Measurements from ENCODE around the gene TSPAN4. TPM values are rescaled to one million over a fixed set of nuclear protein-coding genes. Genes with fewer than 3 reads are reported as not detected.

Gene TSPAN4
- total and polyA plus RNA-seq, 9 of the 15 experiments (the other 6 are each of a cell fraction or from before 2014, with no cell fraction given): 0.07 to 31.0 (median 15.7) TPM

- TF ChIP-seq NR2C1 (IDR thresholded peaks at IDR 0.05) (peak; percentile 85), NR2C1 (tag; IDR thresholded peaks at IDR 0.05) (peak; percentile 80), HNRNPL (IDR thresholded peaks at IDR 0.05; ENCODE audit: low read depth, low read length) (peak; percentile 90), NKRF (IDR thresholded peaks at IDR 0.05; ENCODE audit: borderline replicate concordance) (peak; percentile 96), TCF15 (CRISPR knock-in tag; IDR thresholded peaks at IDR 0.05) (no peak), ZNF655 (CRISPR knock-in tag; IDR thresholded peaks at IDR 0.05) (no peak), NR2C2 (CRISPR knock-in tag; IDR thresholded peaks at IDR 0.05) (peak; percentile 88; the same call in 1 of the 2 replicates), NR2C2 (tag; IDR thresholded peaks at IDR 0.05) (peak; percentile 97), MECOM (CRISPR knock-in tag; IDR thresholded peaks at IDR 0.05) (no peak), ZBTB34 (CRISPR knock-in tag; IDR thresholded peaks at IDR 0.05) (no peak), ZNF274 (IDR thresholded peaks at IDR 0.05; ENCODE audit: borderline replicate concordance, low read depth, low read length) (no peak), CHAMP1 (IDR thresholded peaks at IDR 0.05) (no peak)
These were observed 33.2 kb upstream of the TSPAN4 start, which contains the start of gene RPLP2 (continued) for GRCh38 chr11:809287-810039.

All from K562 (cell line).